Body of pancreas (tissue), 4 donors: ENCODE results near the gene LAG3.

Source experiments
- CTCF ChIP-seq, 7 experiments: fragments of 450-650 bp in 4 of 7; fragments of 200-600 bp in 3 of 7; sonication (generic) in 3 of 7; IDR thresholded peaks; one replicate each; pipeline ENCODE4 v1.5.1; 2016 to 2019; ENCODE audit warnings: antibody characterized with exemption in 7 of 7
- POLR2A ChIP-seq, 3 donors: fragments of 450-650 bp; IDR thresholded peaks; one replicate each; pipeline ENCODE4 v1.6.1; 2016; ENCODE audit warnings: antibody characterized with exemption in 3 of 3, mild to moderate bottlenecking in 2 of 3

DNA sequence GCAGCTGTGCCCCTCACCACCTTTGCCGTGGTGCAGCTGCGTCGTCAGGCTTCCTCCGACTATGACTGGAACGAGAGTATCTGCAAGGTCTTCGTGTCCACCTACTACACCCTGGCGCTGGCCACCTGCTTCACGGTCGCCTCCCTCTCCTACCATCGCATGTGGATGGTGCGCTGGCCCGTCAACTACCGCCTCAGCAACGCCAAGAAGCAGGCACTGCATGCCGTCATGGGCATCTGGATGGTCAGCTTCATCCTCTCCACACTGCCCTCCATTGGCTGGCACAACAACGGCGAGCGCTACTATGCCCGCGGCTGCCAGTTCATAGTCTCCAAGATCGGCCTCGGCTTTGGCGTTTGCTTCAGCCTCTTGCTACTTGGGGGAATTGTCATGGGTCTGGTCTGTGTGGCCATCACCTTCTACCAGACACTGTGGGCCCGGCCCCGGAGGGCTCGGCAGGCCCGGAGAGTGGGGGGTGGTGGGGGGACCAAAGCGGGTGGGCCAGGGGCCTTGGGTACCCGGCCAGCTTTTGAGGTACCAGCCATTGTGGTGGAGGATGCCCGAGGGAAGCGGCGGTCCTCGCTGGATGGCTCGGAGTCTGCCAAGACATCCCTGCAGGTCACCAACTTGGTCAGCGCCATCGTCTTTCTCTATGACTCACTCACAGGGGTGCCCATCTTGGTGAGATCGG, 51.9 kb downstream of the LAG3 start:
- TF ChIP-seq CTCF (IDR thresholded peaks at IDR 0.05) (no peak), POLR2A (IDR thresholded peaks at IDR 0.05) (no peak)
